WTC11 (cell line): ENCODE measurements around the gene PTPN1. TPM values are rescaled to one million over a fixed set of nuclear protein-coding genes. Genes with fewer than 3 reads are reported as not detected.

Source experiments
- ATAC-seq: fragments of 200-7000 bp; cut with Tn5 transposase; 2 replicates; pipeline ENCODE4 v1.10.0; 2021; ENCODE audit warnings: mild to moderate bottlenecking, moderate library complexity
- CTCF ChIA-PET: fragments of 300-600 bp; sonication (Branson Sonifier 250); formaldehyde crosslinking; loops from one replicate; lab custom pipeline; 2021; ENCODE audit warnings: antibody characterized with exemption; lab: Charles Lee
- POLR2A ChIA-PET: fragments of 350-600 bp; sonication (Branson Sonifier 250); formaldehyde crosslinking; loops from one replicate; lab custom pipeline; 2021; ENCODE audit warnings: antibody characterized with exemption; lab: Charles Lee
- DNase-seq: peaks from one replicate; pipeline ENCODE4 v3.0.0; 2021; ENCODE audit warnings: low spot score
- H3K27ac Mint-ChIP-seq: 2 replicates; pipeline ENCODE4 v1.8.0; 2021; ENCODE audit warnings: mixed read lengths
- H3K27me3 Mint-ChIP-seq: 2 replicates; pipeline ENCODE4 v1.8.0; 2021; ENCODE audit warnings: low read depth, mild to moderate bottlenecking, moderate library complexity, mixed read lengths
- H3K36me3 Mint-ChIP-seq: 2 replicates; pipeline ENCODE4 v1.8.0; 2021; ENCODE audit warnings: mixed read lengths
- H3K4me1 Mint-ChIP-seq: 2 replicates; pipeline ENCODE4 v1.8.0; 2022; ENCODE audit warnings: mixed read lengths
- H3K4me3 Mint-ChIP-seq: 2 replicates; pipeline ENCODE4 v1.8.0; 2021; ENCODE audit warnings: mild to moderate bottlenecking, moderate library complexity, mixed read lengths
- H3K9me3 Mint-ChIP-seq: 2 replicates; pipeline ENCODE4 v1.8.0; 2021; ENCODE audit warnings: mixed read lengths
- ATF1 ChIP-seq: sonication (generic); formaldehyde crosslinking; IDR thresholded peaks from 2 replicates; pipeline ENCODE4 v1.8.1; 2023; ENCODE audit warnings: mild to moderate bottlenecking, moderate library complexity, missing genetic modification reagents
- ATF3 ChIP-seq: sonication (generic); formaldehyde crosslinking; conservative IDR thresholded peaks from 2 replicates; pipeline ENCODE4 v1.8.1; 2022; ENCODE audit warnings: mild to moderate bottlenecking, missing genetic modification reagents
- CREB1 ChIP-seq: sonication (generic); formaldehyde crosslinking; IDR thresholded peaks from 2 replicates; pipeline ENCODE4 v1.8.0; 2023; ENCODE audit warnings: mild to moderate bottlenecking, missing genetic modification reagents
- CREM ChIP-seq: sonication (generic); formaldehyde crosslinking; IDR thresholded peaks from 2 replicates; pipeline ENCODE4 v1.8.1; 2022; ENCODE audit warnings: mild to moderate bottlenecking, missing genetic modification reagents, moderate library complexity
- EMX1 ChIP-seq: fragments of 250-450 bp; sonication (Bioruptor Pico); IDR thresholded peaks from 2 replicates; pipeline ENCODE4 v1.8.0; 2021; ENCODE audit warnings: mild to moderate bottlenecking
- ESRRA ChIP-seq: sonication (generic); formaldehyde crosslinking; IDR thresholded peaks from 2 replicates; pipeline ENCODE4 v1.8.1; 2022; ENCODE audit warnings: mild to moderate bottlenecking, missing genetic modification reagents, borderline replicate concordance
- JAZF1 ChIP-seq: fragments of 250-450 bp; sonication (Bioruptor Pico); IDR thresholded peaks from 2 replicates; pipeline ENCODE4 v1.9.0; 2021; ENCODE audit warnings: moderate library complexity, mild to moderate bottlenecking, inconsistent platforms
- MAX ChIP-seq: sonication (generic); formaldehyde crosslinking; IDR thresholded peaks from 2 replicates; pipeline ENCODE4 v1.8.0; 2022; ENCODE audit warnings: mild to moderate bottlenecking, missing genetic modification reagents
- MLX ChIP-seq: sonication (generic); formaldehyde crosslinking; IDR thresholded peaks from 2 replicates; pipeline ENCODE4 v1.8.1; 2023; ENCODE audit warnings: mild to moderate bottlenecking, missing genetic modification reagents, moderate library complexity
- NFE2L1 ChIP-seq: sonication (generic); formaldehyde crosslinking; IDR thresholded peaks from 2 replicates; pipeline ENCODE4 v1.8.1; 2023; ENCODE audit warnings: missing genetic modification reagents
- SMAD3 ChIP-seq: sonication (generic); formaldehyde crosslinking; IDR thresholded peaks from 2 replicates; pipeline ENCODE4 v1.8.0; 2022; ENCODE audit warnings: missing genetic modification reagents, mild to moderate bottlenecking, borderline replicate concordance
- SOX15 ChIP-seq: fragments of 250-450 bp; sonication (Bioruptor Pico); IDR thresholded peaks from 2 replicates; pipeline ENCODE4 v1.9.0; 2021; ENCODE audit warnings: mild to moderate bottlenecking
- TEAD1 ChIP-seq: sonication (generic); formaldehyde crosslinking; IDR thresholded peaks from 2 replicates; pipeline ENCODE4 v1.8.0; 2022; ENCODE audit warnings: mild to moderate bottlenecking, missing genetic modification reagents
- USF1 ChIP-seq: sonication (generic); formaldehyde crosslinking; IDR thresholded peaks from 2 replicates; pipeline ENCODE4 v1.8.0; 2022; ENCODE audit warnings: mild to moderate bottlenecking, missing genetic modification reagents
- ZBTB21 ChIP-seq: sonication (generic); formaldehyde crosslinking; IDR thresholded peaks from 2 replicates; pipeline ENCODE4 v1.8.1; 2023; ENCODE audit warnings: mild to moderate bottlenecking, missing genetic modification reagents, borderline replicate concordance
- ZNF121 ChIP-seq: sonication (generic); formaldehyde crosslinking; IDR thresholded peaks from 2 replicates; pipeline ENCODE4 v1.8.0; 2023; ENCODE audit warnings: missing genetic modification reagents
- ZNF219 ChIP-seq: sonication (generic); formaldehyde crosslinking; IDR thresholded peaks from 2 replicates; pipeline ENCODE4 v1.8.0; 2023; ENCODE audit warnings: missing genetic modification reagents, mild to moderate bottlenecking, borderline replicate concordance
- total RNA-seq: library from RNA; stranded (reverse); gene quantifications from 3 replicates; pipeline ENCODE4 v1.2.3, GENCODE V29; 2021
- TF ChIP-seq, protein P1 (sequence below): sonication (generic); formaldehyde crosslinking; IDR thresholded peaks from 2 replicates; pipeline ENCODE4 v1.8.0; 2023; ENCODE audit warnings: missing genetic modification reagents, mild to moderate bottlenecking, borderline replicate concordance

Gene PTPN1
- total RNA-seq, 1 experiment from 2014 or later, result 29.4 TPM

- TF ChIP-seq ATF3 (CRISPR knock-in tag) (no peak), ATF1 (CRISPR knock-in tag) (no peak)
- TF ChIP-seq, protein P1, sequence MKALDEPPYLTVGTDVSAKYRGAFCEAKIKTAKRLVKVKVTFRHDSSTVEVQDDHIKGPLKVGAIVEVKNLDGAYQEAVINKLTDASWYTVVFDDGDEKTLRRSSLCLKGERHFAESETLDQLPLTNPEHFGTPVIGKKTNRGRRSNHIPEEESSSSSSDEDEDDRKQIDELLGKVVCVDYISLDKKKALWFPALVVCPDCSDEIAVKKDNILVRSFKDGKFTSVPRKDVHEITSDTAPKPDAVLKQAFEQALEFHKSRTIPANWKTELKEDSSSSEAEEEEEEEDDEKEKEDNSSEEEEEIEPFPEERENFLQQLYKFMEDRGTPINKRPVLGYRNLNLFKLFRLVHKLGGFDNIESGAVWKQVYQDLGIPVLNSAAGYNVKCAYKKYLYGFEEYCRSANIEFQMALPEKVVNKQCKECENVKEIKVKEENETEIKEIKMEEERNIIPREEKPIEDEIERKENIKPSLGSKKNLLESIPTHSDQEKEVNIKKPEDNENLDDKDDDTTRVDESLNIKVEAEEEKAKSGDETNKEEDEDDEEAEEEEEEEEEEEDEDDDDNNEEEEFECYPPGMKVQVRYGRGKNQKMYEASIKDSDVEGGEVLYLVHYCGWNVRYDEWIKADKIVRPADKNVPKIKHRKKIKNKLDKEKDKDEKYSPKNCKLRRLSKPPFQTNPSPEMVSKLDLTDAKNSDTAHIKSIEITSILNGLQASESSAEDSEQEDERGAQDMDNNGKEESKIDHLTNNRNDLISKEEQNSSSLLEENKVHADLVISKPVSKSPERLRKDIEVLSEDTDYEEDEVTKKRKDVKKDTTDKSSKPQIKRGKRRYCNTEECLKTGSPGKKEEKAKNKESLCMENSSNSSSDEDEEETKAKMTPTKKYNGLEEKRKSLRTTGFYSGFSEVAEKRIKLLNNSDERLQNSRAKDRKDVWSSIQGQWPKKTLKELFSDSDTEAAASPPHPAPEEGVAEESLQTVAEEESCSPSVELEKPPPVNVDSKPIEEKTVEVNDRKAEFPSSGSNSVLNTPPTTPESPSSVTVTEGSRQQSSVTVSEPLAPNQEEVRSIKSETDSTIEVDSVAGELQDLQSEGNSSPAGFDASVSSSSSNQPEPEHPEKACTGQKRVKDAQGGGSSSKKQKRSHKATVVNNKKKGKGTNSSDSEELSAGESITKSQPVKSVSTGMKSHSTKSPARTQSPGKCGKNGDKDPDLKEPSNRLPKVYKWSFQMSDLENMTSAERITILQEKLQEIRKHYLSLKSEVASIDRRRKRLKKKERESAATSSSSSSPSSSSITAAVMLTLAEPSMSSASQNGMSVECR (CRISPR knock-in tag), result no peak
Measured at GRCh38 chr20:50540620-50541605, 30.7 kb downstream of the PTPN1 start (continued).

- no peaks in the 10 kb centered on the region for H3K9me3 Mint-ChIP-seq
- peaks cover 5% of the 10 kb centered on the region; the same call in 1 of the 2 replicates for H3K4me1 Mint-ChIP-seq
- ATAC-seq, result no peak
- H3K36me3 Mint-ChIP-seq, result no peaks in the 10 kb centered on the region
- no peak overlapping the region for H3K27ac Mint-ChIP-seq
- TF ChIP-seq SMAD3 (CRISPR knock-in tag) (no peak), MLX (CRISPR knock-in tag) (no peak), SOX15 (CRISPR knock-in tag) (no peak), MAX (CRISPR knock-in tag) (no peak), CREB1 (CRISPR knock-in tag) (no peak), ZNF219 (CRISPR knock-in tag) (no peak), CREM (CRISPR knock-in tag) (no peak), ESRRA (CRISPR knock-in tag) (no peak), ZNF121 (CRISPR knock-in tag) (no peak)
- no peaks in the 10 kb centered on the region for H3K27me3 Mint-ChIP-seq
- ChIA-PET CTCF (no interaction called here), POLR2A (no interaction called here)
- DNase-seq, result no peak
- H3K4me3 Mint-ChIP-seq, result no peak overlapping the region
Measured at GRCh38 chr20:50541606-50542041, 31.4 kb downstream of the PTPN1 start.

GRCh38 chr20:50543326-50543725, 33.1 kb downstream of the PTPN1 start:
- Mint-ChIP-seq H3K27me3 (no peaks in the 10 kb centered on the region), H3K4me1 (peaks cover 5% of the 10 kb centered on the region; the same call in 1 of the 2 replicates), H3K4me3 (no peak overlapping the region), H3K27ac (no peak overlapping the region), H3K36me3 (no peaks in the 10 kb centered on the region), H3K9me3 (no peaks in the 10 kb centered on the region)
- no peak for TF ChIP-seq MAX (CRISPR knock-in tag)
- no peak for TF ChIP-seq ZNF219 (CRISPR knock-in tag)
- no peak for TF ChIP-seq NFE2L1 (CRISPR knock-in tag)
- no peak for TF ChIP-seq EMX1 (CRISPR knock-in tag)
- no peak for TF ChIP-seq ATF1 (CRISPR knock-in tag)
- no peak for TF ChIP-seq ZBTB21 (CRISPR knock-in tag)
- TF ChIP-seq USF1, result no peak
- no peak for TF ChIP-seq TEAD1
- TF ChIP-seq JAZF1 (CRISPR knock-in tag), result no peak
- ChIA-PET CTCF (no interaction called here), POLR2A (no interaction called here)
- ATAC-seq (no peak), DNase-seq (no peak)
